Measurements from ENCODE around the gene RAB35.

RAB35 gene

DNA sequence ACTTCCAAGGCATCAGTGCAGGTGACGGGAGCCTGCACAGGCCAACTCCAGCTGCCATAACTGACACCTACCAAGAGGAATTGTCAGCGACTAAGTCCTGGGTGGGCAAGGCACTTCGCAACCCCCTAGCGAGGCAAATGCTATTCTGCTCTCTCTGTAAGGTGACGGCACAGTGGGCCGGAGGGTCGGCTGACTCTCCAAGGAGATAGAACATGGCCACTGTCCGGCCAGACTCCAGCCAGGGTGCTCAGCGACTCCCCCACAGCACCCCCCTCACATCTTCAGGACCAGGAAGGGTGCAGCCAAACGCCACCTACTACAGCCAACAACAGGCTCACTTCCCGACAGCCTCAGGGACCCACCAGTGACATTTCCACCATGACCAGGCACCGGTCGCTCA lies 13.2 kb downstream of the RAB35 start:
- Histone ChIP-seq H3K27me3 (ENCODE audit: insufficient read depth, poor library complexity, severe bottlenecking) (no peaks in the 10 kb centered on the region), H3K27ac (replicated peaks) (no peak overlapping the region), H3K4me3 (replicated peaks; ENCODE audit: insufficient read depth, low read length) (no peak overlapping the region)
- DNase-seq (ENCODE audit: low read depth in 1 of 2, low spot score in 1 of 2) = no peak
- TF ChIP-seq POLR2AphosphoS5 (IDR thresholded peaks at IDR 0.05; ENCODE audit: low read depth) = no peak

DNA sequence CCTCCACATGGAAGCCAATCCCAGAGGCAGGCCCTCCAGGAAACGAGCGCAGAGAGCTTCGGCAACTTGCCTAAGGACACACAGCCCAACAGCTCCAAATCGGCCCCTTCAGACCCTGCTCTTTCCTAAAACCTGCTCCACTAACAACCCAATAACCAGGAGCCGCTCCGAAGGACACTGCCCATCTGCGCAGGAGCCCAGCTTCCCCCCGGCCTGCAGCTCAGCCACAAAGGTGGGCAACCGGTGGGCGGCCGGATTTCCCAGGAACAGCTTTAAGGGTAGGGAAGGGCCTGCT lies 13.6 kb downstream of the RAB35 start:
- Histone ChIP-seq H3K4me3 (replicated peaks; ENCODE audit: insufficient read depth, low read length) (no peak overlapping the region), H3K27me3 (ENCODE audit: insufficient read depth, poor library complexity, severe bottlenecking) (no peaks in the 10 kb centered on the region), H3K27ac (replicated peaks) (no peak overlapping the region)
- TF ChIP-seq GABPA (IDR thresholded peaks at IDR 0.05; ENCODE audit: low read depth) = no peak
- TF ChIP-seq, protein P1, sequence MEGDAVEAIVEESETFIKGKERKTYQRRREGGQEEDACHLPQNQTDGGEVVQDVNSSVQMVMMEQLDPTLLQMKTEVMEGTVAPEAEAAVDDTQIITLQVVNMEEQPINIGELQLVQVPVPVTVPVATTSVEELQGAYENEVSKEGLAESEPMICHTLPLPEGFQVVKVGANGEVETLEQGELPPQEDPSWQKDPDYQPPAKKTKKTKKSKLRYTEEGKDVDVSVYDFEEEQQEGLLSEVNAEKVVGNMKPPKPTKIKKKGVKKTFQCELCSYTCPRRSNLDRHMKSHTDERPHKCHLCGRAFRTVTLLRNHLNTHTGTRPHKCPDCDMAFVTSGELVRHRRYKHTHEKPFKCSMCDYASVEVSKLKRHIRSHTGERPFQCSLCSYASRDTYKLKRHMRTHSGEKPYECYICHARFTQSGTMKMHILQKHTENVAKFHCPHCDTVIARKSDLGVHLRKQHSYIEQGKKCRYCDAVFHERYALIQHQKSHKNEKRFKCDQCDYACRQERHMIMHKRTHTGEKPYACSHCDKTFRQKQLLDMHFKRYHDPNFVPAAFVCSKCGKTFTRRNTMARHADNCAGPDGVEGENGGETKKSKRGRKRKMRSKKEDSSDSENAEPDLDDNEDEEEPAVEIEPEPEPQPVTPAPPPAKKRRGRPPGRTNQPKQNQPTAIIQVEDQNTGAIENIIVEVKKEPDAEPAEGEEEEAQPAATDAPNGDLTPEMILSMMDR (IDR thresholded peaks at IDR 0.05; ENCODE audit: insufficient read depth, low read length) = no peak
- TF ChIP-seq REST (IDR thresholded peaks at IDR 0.05; ENCODE audit: insufficient replicate concordance, low read depth) = no peak
- TF ChIP-seq POLR2AphosphoS5 (IDR thresholded peaks at IDR 0.05; ENCODE audit: low read depth) = no peak
- no peak for TF ChIP-seq SPI1 (IDR thresholded peaks at IDR 0.05; ENCODE audit: borderline replicate concordance, low read depth)
- DNase-seq (ENCODE audit: low read depth in 1 of 2, low spot score in 1 of 2) = no peak

DNA sequence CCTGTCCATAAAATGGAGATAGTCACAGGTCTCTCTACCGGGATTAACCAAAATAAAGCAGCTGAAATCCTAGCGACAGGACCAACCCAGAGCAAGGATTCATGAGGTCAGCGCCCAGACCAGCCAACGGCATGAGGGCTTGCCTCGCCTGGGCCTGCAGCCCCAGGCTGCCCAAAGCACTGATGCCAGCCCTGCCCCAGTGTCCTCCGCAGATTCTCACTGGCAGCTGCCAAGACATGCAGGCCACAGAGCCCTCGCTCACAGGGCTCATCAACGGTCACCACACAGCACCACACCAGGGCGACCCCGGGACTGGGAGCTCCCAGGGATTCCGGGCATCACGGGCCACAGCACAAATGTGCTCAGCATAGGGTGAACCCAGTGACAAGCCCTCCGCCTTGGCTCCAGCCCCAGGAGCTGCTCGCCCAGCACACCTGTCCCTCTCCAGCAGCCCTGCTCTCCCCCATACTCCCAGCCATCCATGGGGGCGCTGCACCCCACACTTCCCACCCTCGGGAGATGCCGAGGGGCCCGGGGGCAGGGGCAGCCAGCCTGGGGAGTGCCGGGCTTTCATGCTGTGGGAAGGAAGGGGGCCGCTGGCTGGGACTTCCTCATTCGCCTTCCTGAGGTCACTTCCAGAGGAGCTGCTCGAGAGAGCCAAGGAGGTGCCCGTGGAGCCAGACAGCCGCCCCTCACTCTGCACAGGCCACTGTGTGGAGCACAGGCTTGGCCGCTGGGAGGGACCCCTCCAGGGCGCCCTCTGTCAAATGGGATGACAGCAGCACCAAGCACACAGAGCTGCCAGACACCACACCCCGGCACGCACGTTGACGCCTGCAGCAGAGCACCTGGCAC lies 14.1 kb downstream of the RAB35 start:
- DNase-seq (ENCODE audit: low read depth in 1 of 2, low spot score in 1 of 2) = peak in 1 of 2 experiments; percentile 44
- Histone ChIP-seq H3K27ac (replicated peaks) (no peak overlapping the region), H3K27me3 (ENCODE audit: insufficient read depth, poor library complexity, severe bottlenecking) (no peaks in the 10 kb centered on the region), H3K4me3 (replicated peaks; ENCODE audit: insufficient read depth, low read length) (no peak overlapping the region)
- TF ChIP-seq POLR2AphosphoS5 (IDR thresholded peaks at IDR 0.05; ENCODE audit: low read depth) (no peak), SPI1 (IDR thresholded peaks at IDR 0.05; ENCODE audit: borderline replicate concordance, low read depth) (peak; percentile 87), GABPA (IDR thresholded peaks at IDR 0.05; ENCODE audit: low read depth) (no peak), REST (IDR thresholded peaks at IDR 0.05; ENCODE audit: insufficient replicate concordance, low read depth) (no peak)
- TF ChIP-seq, protein P1 (IDR thresholded peaks at IDR 0.05; ENCODE audit: insufficient read depth, low read length) = no peak

DNA sequence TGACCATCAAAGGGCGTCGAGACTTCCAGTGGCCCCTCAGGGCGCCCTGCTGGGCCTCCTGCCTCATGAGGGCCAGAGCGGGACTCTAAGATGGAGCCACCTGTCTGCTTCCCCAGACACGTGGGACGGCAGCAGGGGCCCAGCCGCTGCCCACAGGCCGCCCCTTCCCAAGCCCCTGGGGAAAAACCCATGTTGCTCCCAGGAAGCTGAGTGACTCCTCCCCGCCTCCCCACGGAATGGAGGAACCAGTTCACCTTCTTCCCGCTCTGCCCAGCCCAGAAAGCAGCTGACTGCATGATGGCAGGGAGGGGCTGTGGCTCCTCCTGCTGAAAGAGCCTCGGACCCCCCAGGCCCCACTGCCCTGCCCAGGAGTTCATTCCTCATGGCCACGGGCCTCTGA lies 14.9 kb downstream of the RAB35 start:
- DNase-seq (ENCODE audit: low read depth in 1 of 2, low spot score in 1 of 2) = no peak
- Histone ChIP-seq H3K4me3 (replicated peaks; ENCODE audit: insufficient read depth, low read length) (no peak overlapping the region), H3K27ac (replicated peaks) (no peak overlapping the region), H3K27me3 (ENCODE audit: insufficient read depth, poor library complexity, severe bottlenecking) (no peaks in the 10 kb centered on the region)
- TF ChIP-seq POLR2AphosphoS5 (IDR thresholded peaks at IDR 0.05; ENCODE audit: low read depth) = no peak
- TF ChIP-seq REST (IDR thresholded peaks at IDR 0.05; ENCODE audit: insufficient replicate concordance, low read depth) = no peak
- no peak for TF ChIP-seq GABPA (IDR thresholded peaks at IDR 0.05; ENCODE audit: low read depth)
- TF ChIP-seq SPI1 (IDR thresholded peaks at IDR 0.05; ENCODE audit: borderline replicate concordance, low read depth) = no peak
- TF ChIP-seq, protein P1 (IDR thresholded peaks at IDR 0.05; ENCODE audit: insufficient read depth, low read length) = no peak

Measured in HL-60 (cell line).